GM12873 (cell line): ENCODE results near the gene MT1M.

Source experiments
- TF ChIP-seq, protein P1 (sequence below): IDR thresholded peaks from 2 replicates; pipeline ENCODE4 v1.5.1; 2012; ENCODE audit warnings: low read depth, mild to moderate bottlenecking, moderate library complexity, low read length, control low read depth; ENCODE audit not compliant: insufficient read depth; ENCODE audit errors: missing control alignments

The MT1M gene

DNA sequence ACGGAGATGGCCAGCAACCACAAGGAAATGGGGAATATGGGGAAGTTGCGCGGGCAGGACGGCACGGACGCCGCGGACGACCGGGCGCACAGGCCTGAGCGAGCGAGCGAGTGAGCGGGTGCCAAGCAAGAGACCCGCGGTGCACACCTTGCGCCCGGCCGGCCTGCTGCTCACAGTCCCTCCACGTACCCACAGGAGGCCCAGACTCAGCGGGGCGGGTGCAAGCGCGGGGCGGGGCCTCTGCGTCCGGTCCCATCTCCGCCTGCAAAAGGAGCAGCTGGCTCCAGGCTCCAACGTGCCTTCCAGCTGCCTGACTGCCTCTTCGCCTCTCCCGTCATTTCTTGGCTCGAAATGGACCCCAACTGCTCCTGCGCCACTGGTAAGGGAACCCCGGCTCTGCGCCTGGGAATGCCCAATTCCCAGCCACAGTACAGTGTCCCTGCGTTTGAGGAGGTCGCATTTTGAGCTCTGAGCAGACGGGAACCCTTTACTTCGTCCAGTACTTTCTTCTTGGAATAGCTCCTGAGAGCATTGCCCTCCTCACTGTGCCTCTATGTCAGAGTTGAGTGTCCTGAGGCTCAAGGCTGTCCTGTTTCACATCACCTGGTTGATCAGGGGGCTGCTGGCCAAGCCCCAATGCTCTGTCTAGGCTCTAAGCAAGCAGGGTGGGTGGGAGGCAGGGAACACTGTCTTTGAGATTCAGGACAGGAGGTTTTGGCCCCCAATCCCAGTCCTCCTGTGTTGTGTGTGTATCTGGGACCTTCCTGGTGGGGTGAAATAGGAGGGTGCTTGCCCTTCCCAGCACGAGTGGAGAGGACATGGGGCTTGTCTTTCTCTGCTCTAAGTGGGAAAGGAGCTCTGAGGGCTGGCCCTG, 15.0 kb upstream of the MT1M start:
- TF ChIP-seq, protein P1, sequence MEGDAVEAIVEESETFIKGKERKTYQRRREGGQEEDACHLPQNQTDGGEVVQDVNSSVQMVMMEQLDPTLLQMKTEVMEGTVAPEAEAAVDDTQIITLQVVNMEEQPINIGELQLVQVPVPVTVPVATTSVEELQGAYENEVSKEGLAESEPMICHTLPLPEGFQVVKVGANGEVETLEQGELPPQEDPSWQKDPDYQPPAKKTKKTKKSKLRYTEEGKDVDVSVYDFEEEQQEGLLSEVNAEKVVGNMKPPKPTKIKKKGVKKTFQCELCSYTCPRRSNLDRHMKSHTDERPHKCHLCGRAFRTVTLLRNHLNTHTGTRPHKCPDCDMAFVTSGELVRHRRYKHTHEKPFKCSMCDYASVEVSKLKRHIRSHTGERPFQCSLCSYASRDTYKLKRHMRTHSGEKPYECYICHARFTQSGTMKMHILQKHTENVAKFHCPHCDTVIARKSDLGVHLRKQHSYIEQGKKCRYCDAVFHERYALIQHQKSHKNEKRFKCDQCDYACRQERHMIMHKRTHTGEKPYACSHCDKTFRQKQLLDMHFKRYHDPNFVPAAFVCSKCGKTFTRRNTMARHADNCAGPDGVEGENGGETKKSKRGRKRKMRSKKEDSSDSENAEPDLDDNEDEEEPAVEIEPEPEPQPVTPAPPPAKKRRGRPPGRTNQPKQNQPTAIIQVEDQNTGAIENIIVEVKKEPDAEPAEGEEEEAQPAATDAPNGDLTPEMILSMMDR = no peak

DNA sequence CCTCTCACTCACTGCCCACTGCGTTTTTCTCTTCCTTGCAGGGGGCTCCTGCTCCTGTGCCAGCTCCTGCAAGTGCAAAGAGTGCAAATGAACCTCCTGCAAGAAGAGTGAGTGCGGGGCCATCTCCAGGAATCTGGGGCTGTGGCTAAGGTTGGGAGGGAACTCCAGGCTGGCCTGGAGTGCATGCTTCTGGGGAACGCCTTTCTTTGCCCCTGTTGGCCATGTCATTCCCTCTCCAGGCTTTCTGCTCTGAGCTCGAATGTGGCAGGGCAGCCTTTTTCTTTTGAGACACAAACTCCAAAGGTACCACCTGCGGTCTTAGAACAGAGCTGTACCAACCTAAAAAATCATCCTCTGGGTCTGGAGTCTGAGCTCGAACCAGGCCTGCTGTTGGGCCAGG, 14.3 kb upstream of the MT1M start:
- TF ChIP-seq, protein P1 = no peak

DNA sequence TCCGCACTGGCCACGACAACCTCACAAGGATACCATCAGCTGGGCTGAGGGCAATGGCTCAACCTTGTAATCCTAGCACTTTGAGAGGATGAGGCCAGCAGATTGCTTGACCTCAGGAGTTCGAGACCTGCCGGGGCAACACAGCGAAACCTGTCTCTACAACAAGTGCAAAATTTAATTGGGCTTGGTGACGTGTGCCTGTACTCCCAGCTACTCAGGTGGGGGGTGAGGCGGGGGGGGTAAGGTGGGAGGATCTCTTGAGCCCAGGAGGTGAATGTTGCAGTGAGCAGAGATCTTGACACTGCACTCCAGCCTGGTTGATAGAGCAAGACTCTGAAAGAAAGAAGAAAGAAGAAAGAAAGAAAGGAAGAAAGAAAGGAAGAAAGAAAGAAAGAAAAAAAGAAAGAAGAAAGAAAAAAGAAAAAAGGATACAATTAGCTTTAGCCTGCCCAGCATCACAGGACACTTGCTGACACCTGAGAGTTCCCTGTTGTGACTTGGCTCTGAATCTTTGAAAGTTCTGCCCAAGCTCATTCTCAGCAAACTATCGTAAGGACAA, 12.0 kb upstream of the MT1M start:
- TF ChIP-seq, protein P1 = no peak

DNA sequence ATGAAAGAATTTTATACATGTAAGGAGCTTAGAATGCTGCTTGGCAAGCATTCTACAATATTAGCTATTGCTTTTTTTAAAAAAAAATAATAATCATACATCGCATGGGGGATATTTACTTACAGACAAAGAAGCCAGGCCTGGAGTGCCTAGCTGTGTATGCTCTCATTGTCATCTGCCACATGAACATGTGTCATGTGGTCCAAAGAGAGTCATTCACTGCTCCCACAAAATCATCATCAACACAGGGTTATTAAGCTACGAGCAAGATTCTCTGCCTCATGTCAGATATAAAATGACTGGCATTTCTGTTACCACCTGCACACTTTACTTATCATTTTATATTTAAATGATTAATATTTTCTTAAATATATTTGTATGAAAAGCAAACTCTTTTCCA, 8.8 kb upstream of the MT1M start:
- TF ChIP-seq, protein P1 = no peak

DNA sequence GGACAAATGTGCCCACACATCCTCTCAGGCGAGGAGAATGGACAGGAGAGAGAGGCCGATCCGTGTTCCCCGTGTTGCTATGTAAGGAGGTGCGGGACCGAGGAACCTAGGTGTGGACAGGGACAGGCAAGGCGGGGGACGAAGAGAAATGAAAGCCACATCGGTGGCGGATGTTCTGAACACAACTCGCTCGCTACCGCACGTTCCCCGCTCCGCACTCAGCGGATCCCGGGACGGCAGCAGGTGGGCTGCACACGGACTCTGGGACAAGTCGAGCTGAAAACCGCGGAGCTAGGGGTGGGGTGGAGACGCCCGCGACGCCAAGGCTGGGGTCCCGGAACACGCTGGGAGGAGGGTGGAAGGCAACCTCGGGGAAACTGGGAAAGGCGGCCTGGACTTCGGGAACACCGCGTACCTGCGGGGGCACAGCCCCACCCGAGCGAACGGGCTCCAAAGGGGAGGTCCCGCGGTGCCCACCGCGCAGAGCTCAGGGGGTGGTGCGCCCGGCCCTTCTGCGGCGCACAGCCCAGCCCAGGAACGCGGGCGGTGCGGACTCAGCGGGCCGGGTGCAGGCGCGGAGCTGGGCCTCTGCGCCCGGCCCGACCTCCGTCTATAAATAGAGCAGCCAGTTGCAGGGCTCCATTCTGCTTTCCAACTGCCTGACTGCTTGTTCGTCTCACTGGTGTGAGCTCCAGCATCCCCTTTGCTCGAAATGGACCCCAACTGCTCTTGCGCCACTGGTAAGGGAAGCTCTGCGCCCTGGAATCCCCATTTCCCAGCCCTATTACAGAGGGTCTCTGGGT, 7.1 kb upstream of the MT1M start, which contains the start of gene MT1E:
Gene MT1E, plus strand, starts transcription at position 642 of the 803 bp plus-strand sequence. Its CDS starts 71 bp downstream, at position 713.
- TF ChIP-seq, protein P1 = no peak

DNA sequence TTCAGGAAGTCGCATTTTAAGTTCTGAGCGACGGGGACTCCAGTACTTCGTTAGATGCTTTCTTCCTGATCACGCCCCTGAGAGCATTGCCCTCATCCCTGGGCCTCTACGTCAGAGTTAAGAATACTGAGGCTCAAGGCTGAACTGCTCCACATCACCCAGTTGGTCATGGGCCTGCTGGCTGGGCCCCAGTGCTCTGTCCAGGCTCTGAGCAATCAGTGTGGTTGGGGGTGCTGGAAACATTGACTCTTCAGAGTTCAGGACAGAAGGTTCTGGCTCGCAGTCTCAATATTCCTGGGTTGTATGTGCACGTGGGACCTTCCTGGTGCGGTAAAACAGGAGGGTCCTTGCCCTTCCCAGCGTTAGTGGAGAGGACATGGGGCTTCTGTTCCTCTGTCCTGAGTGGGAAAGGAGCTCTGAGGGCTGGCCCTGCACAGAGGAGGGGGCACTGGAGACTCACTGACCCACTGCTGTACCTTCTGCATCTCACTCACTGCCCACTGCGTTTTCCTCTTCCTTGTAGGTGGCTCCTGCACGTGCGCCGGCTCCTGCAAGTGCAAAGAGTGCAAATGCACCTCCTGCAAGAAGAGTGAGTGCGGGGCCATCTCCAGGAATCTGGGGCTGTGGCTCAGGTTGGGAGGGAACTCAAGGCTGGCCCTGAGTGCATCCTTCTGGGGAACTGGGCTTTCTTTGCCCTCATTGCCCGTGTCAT, 6.4 kb upstream of the MT1M start:
- TF ChIP-seq, protein P1 = no peak

DNA sequence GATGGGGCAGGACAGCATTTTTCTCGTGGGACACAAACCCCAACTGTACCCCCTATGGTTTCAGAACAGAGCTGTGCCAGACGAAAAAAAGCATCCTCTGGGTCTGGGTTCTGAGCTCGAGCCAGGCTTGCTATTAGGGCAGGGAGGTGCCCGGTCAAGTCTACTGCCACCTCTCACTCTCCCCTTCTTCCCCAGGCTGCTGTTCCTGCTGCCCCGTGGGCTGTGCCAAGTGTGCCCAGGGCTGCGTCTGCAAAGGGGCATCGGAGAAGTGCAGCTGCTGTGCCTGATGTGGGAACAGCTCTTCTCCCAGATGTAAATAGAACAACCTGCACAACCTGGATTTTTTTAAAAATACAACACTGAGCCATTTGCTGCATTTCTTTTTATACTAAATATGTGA, 5.8 kb upstream of the MT1M start:
- TF ChIP-seq, protein P1 = no peak
